Measurements from ENCODE around the gene AGMO.

AGMO gene

GRCh38 chr7:15335390-15335789 lies 226.4 kb downstream of the AGMO start:
- H3K79me2 ChIP-seq (ENCODE audit: insufficient read depth, low read length), result no peaks in the 10 kb centered on the region
- H3K9ac ChIP-seq (ENCODE audit: low read depth, low read length, poor library complexity, severe bottlenecking), result no peak overlapping the region
- H3K27me3 ChIP-seq (ENCODE audit: insufficient read depth, low read length, poor library complexity, severe bottlenecking), result no peaks in the 10 kb centered on the region
- H3K4me1 ChIP-seq (ENCODE audit: insufficient read depth, low read length, poor library complexity, severe bottlenecking), result no peaks in the 10 kb centered on the region
- no peak overlapping the region for H2AFZ ChIP-seq (ENCODE audit: low read length)
- H3K4me3 ChIP-seq (ENCODE audit: low read length, poor library complexity, severe bottlenecking), result no peak overlapping the region
- no peaks in the 10 kb centered on the region for H4K20me1 ChIP-seq (ENCODE audit: insufficient read depth, low read length, poor library complexity, severe bottlenecking)
- TF ChIP-seq CTCF (conservative IDR thresholded peaks at IDR 0.05; ENCODE audit: low read length) (no peak), EZH2phosphoT487 (IDR thresholded peaks at IDR 0.05; ENCODE audit: borderline replicate concordance) (no peak)
- H3K9me3 ChIP-seq (ENCODE audit: insufficient read depth, low read depth, low read length), result 0 out of 2 replicates have a peak, but pooled peaks cover 2% of the 10 kb centered on the region
- H3K36me3 ChIP-seq (ENCODE audit: insufficient read depth, low read length), result no peaks in the 10 kb centered on the region
- H3K4me2 ChIP-seq (ENCODE audit: low read depth, low read length, poor library complexity, severe bottlenecking), result no peak overlapping the region
- no peaks in the 10 kb centered on the region for H3K9me2 ChIP-seq (replicated peaks; ENCODE audit: low read depth, low read length)
- H3F3A ChIP-seq (ENCODE audit: low read depth), result no peaks in the 10 kb centered on the region

GRCh38 chr7:15334536-15335263 lies 227.1 kb downstream of the AGMO start:
- no peak for TF ChIP-seq EZH2phosphoT487 (IDR thresholded peaks at IDR 0.05; ENCODE audit: borderline replicate concordance)
- TF ChIP-seq CTCF (conservative IDR thresholded peaks at IDR 0.05; ENCODE audit: low read length), result no peak
- no peaks in the 10 kb centered on the region for H3K79me2 ChIP-seq (ENCODE audit: insufficient read depth, low read length)
- no peak overlapping the region for H2AFZ ChIP-seq (ENCODE audit: low read length)
- no peaks in the 10 kb centered on the region for H4K20me1 ChIP-seq (ENCODE audit: insufficient read depth, low read length, poor library complexity, severe bottlenecking)
- no peaks in the 10 kb centered on the region for H3K9me2 ChIP-seq (replicated peaks; ENCODE audit: low read depth, low read length)
- no peak overlapping the region for H3K4me3 ChIP-seq (ENCODE audit: low read length, poor library complexity, severe bottlenecking)
- H3K9me3 ChIP-seq (ENCODE audit: insufficient read depth, low read depth, low read length), result no peaks in the 10 kb centered on the region
- no peaks in the 10 kb centered on the region for H3K27me3 ChIP-seq (ENCODE audit: insufficient read depth, low read length, poor library complexity, severe bottlenecking)
- no peaks in the 10 kb centered on the region for H3K36me3 ChIP-seq (ENCODE audit: insufficient read depth, low read length)
- no peak overlapping the region for H3K9ac ChIP-seq (ENCODE audit: low read depth, low read length, poor library complexity, severe bottlenecking)
- no peaks in the 10 kb centered on the region for H3F3A ChIP-seq (ENCODE audit: low read depth)
- no peaks in the 10 kb centered on the region for H3K4me1 ChIP-seq (ENCODE audit: insufficient read depth, low read length, poor library complexity, severe bottlenecking)
- H3K4me2 ChIP-seq (ENCODE audit: low read depth, low read length, poor library complexity, severe bottlenecking), result no peak overlapping the region

GRCh38 chr7:15332956-15333355 lies 228.9 kb downstream of the AGMO start:
- H3K36me3 ChIP-seq (ENCODE audit: insufficient read depth, low read length), result no peaks in the 10 kb centered on the region
- TF ChIP-seq CTCF (conservative IDR thresholded peaks at IDR 0.05; ENCODE audit: low read length), result no peak
- no peak for TF ChIP-seq EZH2phosphoT487 (IDR thresholded peaks at IDR 0.05; ENCODE audit: borderline replicate concordance)
- no peaks in the 10 kb centered on the region for H4K20me1 ChIP-seq (ENCODE audit: insufficient read depth, low read length, poor library complexity, severe bottlenecking)
- no peaks in the 10 kb centered on the region for H3F3A ChIP-seq (ENCODE audit: low read depth)
- H3K4me3 ChIP-seq (ENCODE audit: low read length, poor library complexity, severe bottlenecking), result no peak overlapping the region
- no peaks in the 10 kb centered on the region for H3K9me2 ChIP-seq (replicated peaks; ENCODE audit: low read depth, low read length)
- no peak overlapping the region for H3K4me2 ChIP-seq (ENCODE audit: low read depth, low read length, poor library complexity, severe bottlenecking)
- H3K4me1 ChIP-seq (ENCODE audit: insufficient read depth, low read length, poor library complexity, severe bottlenecking), result no peaks in the 10 kb centered on the region
- H3K9me3 ChIP-seq (ENCODE audit: insufficient read depth, low read depth, low read length), result no peaks in the 10 kb centered on the region
- H3K9ac ChIP-seq (ENCODE audit: low read depth, low read length, poor library complexity, severe bottlenecking), result no peak overlapping the region
- H2AFZ ChIP-seq (ENCODE audit: low read length), result no peak overlapping the region
- H3K79me2 ChIP-seq (ENCODE audit: insufficient read depth, low read length), result no peaks in the 10 kb centered on the region
- H3K27me3 ChIP-seq (ENCODE audit: insufficient read depth, low read length, poor library complexity, severe bottlenecking), result no peaks in the 10 kb centered on the region

Data from Loucy (cell line).